Measurements from ENCODE around the gene APOBEC3A. TPM values are rescaled to one million over a fixed set of nuclear protein-coding genes. Genes with fewer than 3 reads are reported as not detected.
"Not testable (repeated sequence)": the region's sequence is repeated elsewhere in the genome, so short reads cannot be mapped to it uniquely, and the experiment has no call there.

Gene APOBEC3A
- total RNA-seq, 6 experiments from 2014 or later: 0.73 to 2.8 (median 1.1) TPM

GRCh38 chr22:38986629-38987028 lies 29.2 kb downstream of the APOBEC3A start:
- no peak overlapping the region for H3K27ac ChIP-seq
- WGBS (ENCODE audit: insufficient coverage, low coverage, low lambda C conversion rate, missing lambda C conversion rate): 100% methylated on average over 1 of the region's 3 CpGs
- no peaks in the 10 kb centered on the region for H3K9me3 ChIP-seq
- TF ChIP-seq CTCF (IDR thresholded peaks at IDR 0.05): no peak
- TF ChIP-seq POLR2A (IDR thresholded peaks at IDR 0.05): no peak
- intact Hi-C loops (cut with DNase I): no loop called here
- no peaks in the 10 kb centered on the region for H3K27me3 ChIP-seq
- DNase-seq: peak in 1 of 3 donors; percentile 22
- no peaks in the 10 kb centered on the region for H3K36me3 ChIP-seq
- peaks cover 0 to under 1% (median 0%) of the 10 kb centered on the region in 4 donors for H3K4me1 ChIP-seq
- ATAC-seq: no peak
- no peak overlapping the region for H3K4me3 ChIP-seq

GRCh38 chr22:38987171-38987895 lies 29.9 kb downstream of the APOBEC3A start:
- DNase-seq (peak in 1 of 3 donors; percentile 34), ATAC-seq (no peak)
- no peaks in the 10 kb centered on the region for H3K36me3 ChIP-seq
- H3K4me1 ChIP-seq: no peaks in the 10 kb centered on the region
- H3K4me3 ChIP-seq: no peak overlapping the region
- intact Hi-C loops (cut with DNase I): no loop called here
- no peaks in the 10 kb centered on the region for H3K9me3 ChIP-seq
- WGBS (ENCODE audit: insufficient coverage, low coverage, low lambda C conversion rate, missing lambda C conversion rate): 74% methylated on average over 6 of the region's 8 CpGs
- no peak for TF ChIP-seq CTCF (IDR thresholded peaks at IDR 0.05)
- no peak for TF ChIP-seq POLR2A (IDR thresholded peaks at IDR 0.05)
- H3K27ac ChIP-seq: no peak overlapping the region
- no peaks in the 10 kb centered on the region for H3K27me3 ChIP-seq

DNA sequence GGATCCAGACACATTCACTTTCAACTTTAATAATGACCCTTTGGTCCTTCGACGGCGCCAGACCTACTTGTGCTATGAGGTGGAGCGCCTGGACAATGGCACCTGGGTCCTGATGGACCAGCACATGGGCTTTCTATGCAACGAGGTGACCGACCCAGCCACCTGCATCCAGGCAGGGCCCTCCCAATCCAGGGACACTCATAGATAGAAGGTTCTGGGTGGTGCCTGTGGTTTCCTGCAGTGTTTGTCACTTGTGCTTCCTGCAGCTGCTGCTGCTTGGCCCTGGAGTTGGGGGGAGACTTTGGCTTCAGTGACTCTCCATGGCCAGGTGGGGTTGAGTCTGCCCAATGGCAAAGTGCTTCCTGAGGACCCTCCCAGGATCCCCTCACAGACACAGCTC lies 32.1 kb downstream of the APOBEC3A start:
- H3K36me3 ChIP-seq: no peaks in the 10 kb centered on the region
- no peak for DNase-seq
- no peak overlapping the region for H3K27ac ChIP-seq
- H3K9me3 ChIP-seq: no peaks in the 10 kb centered on the region
- WGBS (ENCODE audit: insufficient coverage, low coverage, low lambda C conversion rate, missing lambda C conversion rate): no CpG with 5 or more reads among the region's 6 CpGs
- no peak for TF ChIP-seq CTCF (IDR thresholded peaks at IDR 0.05)
- TF ChIP-seq POLR2A (IDR thresholded peaks at IDR 0.05): no peak
- no peaks in the 10 kb centered on the region for H3K4me1 ChIP-seq
- intact Hi-C loops (cut with DNase I): no loop called here
- no peak overlapping the region for H3K4me3 ChIP-seq
- H3K27me3 ChIP-seq: no peaks in the 10 kb centered on the region
- ATAC-seq: no peak

- peak in 2 of 4 donors; percentile 26 to 41 for ATAC-seq
- H3K4me3 ChIP-seq; H3K27ac ChIP-seq; intact Hi-C loops (cut with DNase I); H3K27me3 ChIP-seq; H3K36me3 ChIP-seq; H3K4me1 ChIP-seq; DNase-seq; H3K9me3 ChIP-seq: not testable (repeated sequence)
- WGBS (ENCODE audit: insufficient coverage, low coverage, low lambda C conversion rate, missing lambda C conversion rate): no CpG with 5 or more reads among the region's 12 CpGs
These were observed 35.5 kb downstream of the APOBEC3A start for GRCh38 chr22:38992871-38993371.

DNA sequence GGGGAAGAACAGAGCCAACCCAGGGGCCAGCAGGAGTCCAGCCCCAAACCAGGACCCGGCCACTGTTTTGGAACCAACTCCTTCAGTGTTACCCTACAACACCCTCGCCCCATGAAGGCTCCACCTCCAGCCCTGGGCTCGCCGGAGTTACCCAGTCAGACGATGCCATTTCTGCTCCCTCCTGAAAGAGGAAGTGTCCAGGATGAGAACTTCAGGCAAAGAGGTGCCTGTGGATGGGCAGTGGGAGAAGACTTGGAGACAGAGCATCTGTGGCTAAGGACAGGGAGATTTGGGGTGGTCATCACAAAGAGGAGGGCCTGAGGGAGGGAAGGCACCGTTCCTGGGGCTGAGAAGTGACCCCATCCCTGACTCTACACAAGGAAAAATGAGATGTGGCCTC lies 38.7 kb downstream of the APOBEC3A start:
- 46% methylated on average over 5 of the region's 6 CpGs for WGBS (ENCODE audit: insufficient coverage, low coverage, low lambda C conversion rate, missing lambda C conversion rate)
- no peaks in the 10 kb centered on the region for H3K9me3 ChIP-seq
- H3K36me3 ChIP-seq: no peaks in the 10 kb centered on the region
- DNase-seq (no peak), ATAC-seq (no peak)
- no peaks in the 10 kb centered on the region for H3K4me1 ChIP-seq
- no peak overlapping the region for H3K4me3 ChIP-seq
- no peaks in the 10 kb centered on the region for H3K27me3 ChIP-seq
- TF ChIP-seq CTCF (IDR thresholded peaks at IDR 0.05) (no peak), POLR2A (IDR thresholded peaks at IDR 0.05) (no peak)
- no peak overlapping the region for H3K27ac ChIP-seq
- intact Hi-C loops (cut with DNase I): no loop called here

Data from right lobe of liver (tissue), 6 donors.